ENCODE measurements around the gene SMARCAL1. TPM values are rescaled to one million over a fixed set of nuclear protein-coding genes. Genes with fewer than 3 reads are reported as not detected.
A peak's percentile ranks its signal among the peaks of the same experiment; 100 is the strongest.
"Not testable (repeated sequence)": the region's sequence is repeated elsewhere in the genome, so short reads cannot be mapped to it uniquely, and the experiment has no call there.

The SMARCAL1 gene
- polyA plus RNA-seq (ENCODE audit: insufficient read length in 4 of 4): 10 to 100 TPM; 26.0 to 28.8 (median 27.1) TPM

DNA sequence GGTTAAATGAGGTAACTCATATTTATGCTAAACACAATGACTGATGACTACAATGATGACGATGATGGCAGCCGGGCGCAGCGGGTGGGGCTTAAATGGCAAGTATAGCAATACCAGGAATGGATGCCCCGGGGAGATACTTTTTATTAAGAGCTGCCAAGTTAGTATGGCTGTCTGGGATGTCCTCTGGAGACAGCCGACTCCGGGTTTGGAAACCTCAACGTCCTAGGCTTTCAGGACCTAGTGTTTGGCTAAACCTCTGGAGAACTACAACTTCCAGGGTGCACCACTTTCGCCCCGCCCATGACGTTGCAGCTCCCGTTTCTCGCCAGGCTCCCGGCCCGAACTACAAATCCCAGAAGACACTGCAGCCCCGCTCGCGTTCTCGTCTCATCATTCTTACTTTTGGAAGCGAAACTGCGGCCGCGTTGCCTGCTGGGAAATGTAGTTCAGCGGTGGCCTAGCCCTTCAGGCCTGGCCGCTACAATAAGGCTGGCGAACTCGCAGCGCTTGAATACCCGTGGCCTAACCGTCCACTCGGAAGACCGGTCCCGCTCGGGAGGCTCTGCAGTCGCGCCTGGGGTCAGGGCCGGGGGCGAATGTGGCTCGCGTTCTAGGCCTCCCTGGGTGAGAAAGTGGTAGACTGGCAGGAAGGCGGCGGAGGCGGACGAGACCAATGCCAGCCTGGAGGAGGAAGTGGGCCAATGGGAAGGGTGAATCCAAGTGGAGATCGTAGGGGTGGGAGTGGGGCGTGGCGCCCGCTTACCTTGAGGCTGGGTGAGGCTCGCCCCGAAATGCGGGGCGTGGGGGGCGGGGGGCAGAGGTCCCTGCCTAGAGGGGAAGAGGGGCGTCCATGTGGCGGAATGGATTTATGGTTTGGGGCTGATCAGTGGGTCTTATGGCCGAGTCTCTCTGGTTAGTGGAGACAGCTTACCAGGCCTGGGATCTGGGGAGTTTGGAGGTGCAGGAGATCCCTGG lies at the start of gene SMARCAL1:
Gene SMARCAL1, plus strand, starts transcription at position 463 of the 978 bp plus-strand sequence. CDS start 2,221 bp downstream, outside the sequence.
- peak; percentile 98 to 100 (median 98) for DNase-seq (ENCODE audit: low read depth in 4 of 4, low spot score in 3 of 4)

- no peak for DNase-seq (ENCODE audit: low read depth in 4 of 4, low spot score in 3 of 4)
Observed at GRCh38 chr2:216362730-216363129, 49.6 kb upstream of the SMARCAL1 start.

- no peak for DNase-seq (ENCODE audit: low read depth in 4 of 4, low spot score in 3 of 4)
Observed at GRCh38 chr2:216363221-216363620, 49.1 kb upstream of the SMARCAL1 start.

DNA sequence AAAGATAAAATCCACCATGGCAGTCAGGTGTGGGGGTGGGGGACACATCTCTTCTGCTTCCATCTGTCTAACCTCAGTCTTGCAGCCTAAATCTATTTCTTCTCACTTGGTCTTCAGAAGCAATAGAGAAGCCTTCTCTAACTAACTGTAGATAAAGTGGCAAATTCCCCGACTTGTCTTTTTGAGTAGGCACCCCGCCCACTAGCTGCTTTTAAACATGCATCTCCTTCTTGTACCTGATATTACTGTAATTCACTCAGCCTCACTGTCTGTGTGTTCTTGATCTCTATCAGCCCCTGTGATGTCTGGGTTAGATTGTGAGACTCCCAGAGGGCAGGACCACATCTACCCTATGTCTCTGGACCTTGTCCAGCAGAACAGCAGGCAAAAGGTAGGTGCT lies 46.8 kb upstream of the SMARCAL1 start:
- no peak for DNase-seq (ENCODE audit: low read depth in 4 of 4, low spot score in 3 of 4)

DNA sequence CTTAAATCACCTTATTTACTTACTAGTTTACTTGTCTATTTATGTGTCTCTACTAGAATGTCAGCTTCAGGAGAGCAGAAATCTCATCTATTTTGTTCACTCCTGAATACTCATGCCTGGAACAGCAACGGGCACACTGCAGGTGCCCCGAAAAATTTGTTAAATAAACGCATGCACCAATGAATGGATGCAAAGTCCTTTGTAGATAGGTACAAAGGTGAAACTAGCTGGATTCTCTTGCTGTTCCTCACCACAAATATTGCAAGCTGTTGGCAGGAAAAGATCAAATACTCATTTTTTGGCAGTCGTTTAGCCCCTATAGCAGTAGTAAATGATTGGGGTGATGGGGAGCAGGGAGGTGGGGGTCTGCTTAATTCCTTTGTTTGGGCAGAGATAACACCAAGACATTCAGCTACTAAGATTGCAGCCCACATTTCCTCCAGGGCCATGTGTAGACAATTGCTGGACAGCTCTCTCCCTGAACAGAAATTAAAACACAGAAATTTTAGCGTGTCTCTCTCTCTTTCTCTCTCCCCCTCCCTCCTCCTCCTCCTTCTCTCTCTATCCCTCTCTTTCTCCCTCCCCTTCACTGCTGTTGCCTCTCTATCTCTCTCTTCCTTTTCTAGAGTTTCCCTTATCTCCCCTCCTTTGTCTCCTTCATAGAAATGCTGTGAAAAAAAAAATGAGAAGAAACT lies 45.4 kb upstream of the SMARCAL1 start:
- DNase-seq (ENCODE audit: low read depth in 4 of 4, low spot score in 3 of 4): no peak

DNA sequence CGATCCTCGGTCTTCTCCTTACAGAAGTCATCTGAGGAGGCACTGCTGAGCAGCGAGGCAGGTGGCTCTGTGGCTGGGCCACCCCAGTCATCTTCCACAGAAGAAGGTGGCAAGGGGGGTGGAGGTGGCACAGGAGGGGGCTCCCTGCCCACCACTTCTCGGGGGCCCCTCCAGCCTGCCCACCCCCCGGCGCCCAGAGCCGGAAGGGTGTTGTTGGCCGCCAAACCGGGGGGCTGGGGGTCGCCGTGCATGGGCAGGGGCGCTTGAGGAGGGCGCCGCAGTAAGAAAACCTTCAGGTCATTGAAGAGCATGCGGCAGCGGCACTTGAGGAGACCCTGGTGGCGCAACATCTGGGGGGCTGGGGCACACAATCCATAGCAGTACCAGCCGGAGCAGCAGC lies 42.5 kb upstream of the SMARCAL1 start:
- DNase-seq (ENCODE audit: low read depth in 4 of 4, low spot score in 3 of 4): no peak

- DNase-seq (ENCODE audit: low read depth in 4 of 4, low spot score in 3 of 4): no peak
Observed at GRCh38 chr2:216370961-216371712, 41.1 kb upstream of the SMARCAL1 start.

DNA sequence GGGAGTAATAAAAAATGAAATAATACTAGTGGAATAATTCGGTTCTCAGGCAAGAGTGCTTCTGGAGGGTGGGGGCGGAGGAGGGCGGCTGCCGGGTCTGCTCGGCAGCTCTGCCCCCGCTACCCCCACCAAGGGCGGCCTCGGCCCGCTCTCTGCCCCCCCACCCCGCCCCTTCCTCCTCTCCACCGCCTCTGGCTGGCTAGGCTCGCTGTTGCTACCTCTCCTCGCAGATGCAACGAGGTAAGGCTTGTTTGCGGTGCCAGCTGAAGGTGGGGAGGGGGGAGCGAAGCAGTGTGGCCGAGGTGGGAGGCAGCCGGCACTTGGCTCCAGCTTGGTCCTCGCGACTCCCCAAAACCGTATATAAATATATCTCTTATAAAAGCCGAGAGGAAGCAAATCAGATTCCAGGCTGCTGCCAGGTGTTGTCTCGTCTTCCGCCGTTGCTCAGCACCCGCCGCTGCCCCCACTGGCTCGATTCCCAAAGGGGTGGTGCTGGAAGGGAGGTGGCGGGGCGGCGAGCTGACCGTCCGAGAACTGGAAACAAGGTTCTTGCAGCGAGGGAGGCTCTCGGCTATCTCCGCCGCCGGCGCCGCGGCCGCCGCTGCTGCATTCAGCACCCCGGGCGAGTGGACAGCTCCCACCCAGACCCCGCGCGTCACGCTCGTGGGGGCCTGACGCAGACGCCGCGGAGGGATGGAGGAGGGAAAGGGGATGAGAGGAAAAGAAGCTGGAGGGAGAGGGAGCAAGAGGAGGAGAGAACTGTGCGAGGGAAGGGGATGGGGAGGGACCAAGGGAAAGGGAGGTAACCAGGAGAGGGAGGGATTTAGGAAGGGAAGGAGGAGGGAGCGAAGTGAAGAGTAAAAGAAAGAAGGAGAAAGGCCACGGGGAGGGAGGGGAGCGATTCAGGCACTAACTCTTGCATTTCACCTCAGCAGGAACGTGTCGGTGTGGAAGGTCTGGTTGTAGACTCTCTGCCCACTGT lies 40.3 kb upstream of the SMARCAL1 start, which contains the start of gene MARCHF4:
Gene MARCHF4, minus strand, starts transcription at position 763 of the 982 bp plus-strand sequence. CDS start 2,223 bp downstream, outside the sequence.
- DNase-seq (ENCODE audit: low read depth in 4 of 4, low spot score in 3 of 4): peak; percentile 48 to 74 (median 61)

- no peak for DNase-seq (ENCODE audit: low read depth in 4 of 4, low spot score in 3 of 4)
Observed at GRCh38 chr2:216372761-216373291, 39.5 kb upstream of the SMARCAL1 start.

DNA sequence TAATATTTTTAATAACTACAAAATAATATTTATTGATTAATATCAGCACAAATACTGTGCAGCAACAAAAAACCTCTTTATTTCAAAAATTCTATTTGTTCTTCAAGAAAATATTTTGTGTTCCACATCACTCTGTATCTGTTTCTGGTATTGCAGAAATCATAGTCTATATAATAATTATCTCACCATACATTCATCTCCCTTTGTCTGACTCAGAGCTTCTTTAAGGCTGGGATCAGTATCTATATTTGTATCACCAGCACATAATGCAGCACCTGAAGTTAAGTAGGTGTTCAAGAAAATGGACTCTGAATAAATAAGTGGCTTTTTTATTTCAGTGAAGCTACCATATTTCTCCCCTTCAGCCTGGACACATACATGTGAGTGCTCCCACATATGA lies 38.4 kb upstream of the SMARCAL1 start:
- no peak for DNase-seq (ENCODE audit: low read depth in 4 of 4, low spot score in 3 of 4)

GRCh38 chr2:216375286-216375685 lies 37.0 kb upstream of the SMARCAL1 start:
- DNase-seq (ENCODE audit: low read depth in 4 of 4, low spot score in 3 of 4): no peak

DNA sequence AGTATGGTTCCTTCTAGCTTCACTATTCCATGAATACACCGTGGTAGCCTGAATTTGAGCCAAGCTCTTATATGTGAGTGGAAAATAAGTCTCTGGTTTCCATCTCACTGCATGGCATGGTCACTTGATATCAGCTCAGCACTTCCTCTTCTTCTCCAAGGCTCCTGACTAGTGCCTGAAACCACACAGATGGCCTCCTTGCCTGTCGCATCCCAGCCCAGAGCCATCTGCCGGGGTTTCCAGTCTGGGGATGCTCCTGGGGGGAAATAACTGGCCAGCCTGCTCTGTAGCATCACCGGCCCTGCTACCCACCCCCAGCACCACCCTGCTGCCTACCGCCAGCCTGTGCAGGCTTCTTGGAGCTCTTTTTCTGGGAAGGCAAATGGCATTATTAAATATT lies 32.3 kb upstream of the SMARCAL1 start:
- DNase-seq (ENCODE audit: low read depth in 4 of 4, low spot score in 3 of 4): no peak

DNA sequence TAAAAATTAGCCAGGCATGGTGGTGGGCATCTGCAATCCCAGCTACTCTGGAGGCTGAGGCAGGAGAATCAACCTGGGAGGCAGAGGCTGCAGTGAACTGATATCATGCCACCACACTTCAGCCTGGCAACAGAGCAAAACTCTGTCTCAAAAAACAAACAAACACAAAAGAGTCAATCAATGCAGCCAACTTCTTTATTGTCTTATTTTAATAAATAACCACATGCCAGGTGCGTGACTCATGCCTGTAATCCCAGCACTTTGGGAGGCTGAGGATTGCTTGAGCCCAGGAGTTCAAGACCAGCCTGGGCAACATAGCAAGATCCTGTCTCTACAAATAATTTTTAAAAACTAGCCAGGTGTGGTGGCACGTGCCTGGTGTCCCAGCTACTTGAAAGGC lies 27.9 kb upstream of the SMARCAL1 start:
- DNase-seq (ENCODE audit: low read depth in 4 of 4, low spot score in 3 of 4): not testable (repeated sequence)

DNA sequence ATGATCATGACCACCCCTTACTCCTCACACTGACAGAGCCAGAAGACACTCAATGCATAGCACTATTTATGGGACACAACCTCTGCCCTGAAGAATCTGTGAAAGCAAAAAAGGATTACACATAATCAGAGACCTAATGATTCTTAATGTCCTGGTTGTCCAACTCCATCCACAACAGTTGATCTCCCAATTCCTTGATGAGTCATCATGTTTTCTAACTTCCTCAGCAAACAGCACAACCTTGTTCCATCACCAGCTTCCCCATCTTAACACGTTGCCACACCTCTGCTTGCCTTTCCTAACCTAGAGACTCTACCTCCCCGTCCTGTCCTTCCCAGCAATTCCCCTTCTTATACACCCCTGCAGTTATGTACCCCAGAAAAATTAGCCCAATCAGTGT lies 26.8 kb upstream of the SMARCAL1 start:
- DNase-seq (ENCODE audit: low read depth in 4 of 4, low spot score in 3 of 4): no peak

DNA sequence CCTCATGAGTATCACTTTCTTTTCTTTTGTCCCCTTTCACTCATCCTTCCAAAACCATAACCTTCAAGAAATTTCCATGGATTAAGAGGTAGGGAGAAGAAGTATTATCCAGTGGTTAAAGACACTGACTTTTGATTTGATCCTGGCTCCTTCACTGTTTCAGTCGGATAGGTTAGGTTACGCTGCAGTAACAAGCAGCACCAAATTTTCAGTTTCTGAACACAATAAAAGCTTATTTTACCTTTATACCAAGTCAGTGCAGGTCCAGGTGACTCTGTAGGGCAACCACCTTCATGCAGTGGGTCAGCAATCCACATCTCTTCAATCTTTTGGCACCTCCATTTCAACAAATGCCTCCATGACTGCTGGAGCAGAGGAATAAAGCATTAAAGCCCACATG lies 25.0 kb upstream of the SMARCAL1 start:
- DNase-seq (ENCODE audit: low read depth in 4 of 4, low spot score in 3 of 4): no peak

- no peak for DNase-seq (ENCODE audit: low read depth in 4 of 4, low spot score in 3 of 4)
Observed at GRCh38 chr2:216388046-216388884, 24.0 kb upstream of the SMARCAL1 start.

GRCh38 chr2:216389570-216389969 lies 22.7 kb upstream of the SMARCAL1 start:
- DNase-seq (ENCODE audit: low read depth in 4 of 4, low spot score in 3 of 4): no peak

- DNase-seq (ENCODE audit: low read depth in 4 of 4, low spot score in 3 of 4): no peak
Observed at GRCh38 chr2:216391401-216391800, 20.9 kb upstream of the SMARCAL1 start.
